ENCODE measurements around the gene FAM3A.

The FAM3A gene

GRCh38 chrX:154516656-154517100, 646 bp upstream of the FAM3A start:
- H3K9me3 ChIP-seq (ENCODE audit: control insufficient read depth, low read length) = no peaks in the 10 kb centered on the region
- H3K27me3 ChIP-seq (ENCODE audit: control insufficient read depth, insufficient read depth, low read length, poor library complexity, severe bottlenecking) = no peaks in the 10 kb centered on the region
- H3K27ac ChIP-seq (ENCODE audit: insufficient read depth, low read depth, low read length, poor library complexity, severe bottlenecking) = peak overlapping the region; percentile 76
- peak overlapping the region; percentile 60 for H3K4me3 ChIP-seq (ENCODE audit: insufficient read depth, low read depth, low read length)
- WGBS, 2 experiments = 1 to 2% methylated on average over 17 to 19 of the region's 19 CpGs
- peaks cover 10% of the 10 kb centered on the region for H3K4me1 ChIP-seq (ENCODE audit: control insufficient read depth, insufficient read depth, low read length)
- no peaks in the 10 kb centered on the region for H3K36me3 ChIP-seq (ENCODE audit: control insufficient read depth, insufficient read depth, low read length)

GRCh38 chrX:154515090-154515965, 704 bp downstream of the FAM3A start:
- Histone ChIP-seq H3K4me3 (ENCODE audit: insufficient read depth, low read depth, low read length) (peak overlapping the region; percentile 60), H3K27ac (ENCODE audit: insufficient read depth, low read depth, low read length, poor library complexity, severe bottlenecking) (no peak overlapping the region), H3K9me3 (ENCODE audit: control insufficient read depth, low read length) (no peaks in the 10 kb centered on the region), H3K36me3 (ENCODE audit: control insufficient read depth, insufficient read depth, low read length) (no peaks in the 10 kb centered on the region), H3K4me1 (ENCODE audit: control insufficient read depth, insufficient read depth, low read length) (peaks cover 10% of the 10 kb centered on the region), H3K27me3 (ENCODE audit: control insufficient read depth, insufficient read depth, low read length, poor library complexity, severe bottlenecking) (no peaks in the 10 kb centered on the region)
- WGBS, 2 experiments = 25 to 28% methylated on average over 34 of the region's 34 CpGs

GRCh38 chrX:154513716-154514115, 2.3 kb downstream of the FAM3A start:
- WGBS, 2 experiments = 92 to 97% methylated on average over 2 of the region's 2 CpGs
- Histone ChIP-seq H3K9me3 (ENCODE audit: control insufficient read depth, low read length) (no peaks in the 10 kb centered on the region), H3K27ac (ENCODE audit: insufficient read depth, low read depth, low read length, poor library complexity, severe bottlenecking) (no peak overlapping the region), H3K27me3 (ENCODE audit: control insufficient read depth, insufficient read depth, low read length, poor library complexity, severe bottlenecking) (no peaks in the 10 kb centered on the region), H3K4me3 (ENCODE audit: insufficient read depth, low read depth, low read length) (no peak overlapping the region), H3K36me3 (ENCODE audit: control insufficient read depth, insufficient read depth, low read length) (no peaks in the 10 kb centered on the region), H3K4me1 (ENCODE audit: control insufficient read depth, insufficient read depth, low read length) (peaks cover 10% of the 10 kb centered on the region)

GRCh38 chrX:154512879-154513553, 3.0 kb downstream of the FAM3A start:
- Histone ChIP-seq H3K9me3 (ENCODE audit: control insufficient read depth, low read length) (no peaks in the 10 kb centered on the region), H3K27ac (ENCODE audit: insufficient read depth, low read depth, low read length, poor library complexity, severe bottlenecking) (no peak overlapping the region), H3K4me1 (ENCODE audit: control insufficient read depth, insufficient read depth, low read length) (peaks cover 10% of the 10 kb centered on the region), H3K27me3 (ENCODE audit: control insufficient read depth, insufficient read depth, low read length, poor library complexity, severe bottlenecking) (no peaks in the 10 kb centered on the region), H3K4me3 (ENCODE audit: insufficient read depth, low read depth, low read length) (no peak overlapping the region), H3K36me3 (ENCODE audit: control insufficient read depth, insufficient read depth, low read length) (no peaks in the 10 kb centered on the region)
- WGBS, 2 experiments = 94 to 98% methylated on average over 16 of the region's 16 CpGs

- no peaks in the 10 kb centered on the region for H3K9me3 ChIP-seq (ENCODE audit: control insufficient read depth, low read length)
- 96% methylated on average over 10 to 12 of the region's 12 CpGs for WGBS, 2 experiments
These were observed 4.3 kb downstream of the FAM3A start for GRCh38 chrX:154511761-154512160.

GRCh38 chrX:154509455-154509854, 6.6 kb downstream of the FAM3A start:
- no peak overlapping the region for H3K27ac ChIP-seq (ENCODE audit: insufficient read depth, low read depth, low read length, poor library complexity, severe bottlenecking)
- H3K9me3 ChIP-seq (ENCODE audit: control insufficient read depth, low read length) = no peaks in the 10 kb centered on the region
- no peaks in the 10 kb centered on the region for H3K4me1 ChIP-seq (ENCODE audit: control insufficient read depth, insufficient read depth, low read length)
- H3K4me3 ChIP-seq (ENCODE audit: insufficient read depth, low read depth, low read length) = no peak overlapping the region
- WGBS, 2 experiments = 100% methylated on average over 5 of the region's 5 CpGs
- no peaks in the 10 kb centered on the region for H3K27me3 ChIP-seq (ENCODE audit: control insufficient read depth, insufficient read depth, low read length, poor library complexity, severe bottlenecking)
- H3K36me3 ChIP-seq (ENCODE audit: control insufficient read depth, insufficient read depth, low read length) = no peaks in the 10 kb centered on the region

More at GRCh38 chrX:154511761-154512160, 4.3 kb downstream of the FAM3A start:
- no peaks in the 10 kb centered on the region for H3K27me3 ChIP-seq (ENCODE audit: control insufficient read depth, insufficient read depth, low read length, poor library complexity, severe bottlenecking)
- no peak overlapping the region for H3K27ac ChIP-seq (ENCODE audit: insufficient read depth, low read depth, low read length, poor library complexity, severe bottlenecking)
- H3K36me3 ChIP-seq (ENCODE audit: control insufficient read depth, insufficient read depth, low read length) = no peaks in the 10 kb centered on the region
- H3K4me3 ChIP-seq (ENCODE audit: insufficient read depth, low read depth, low read length) = no peak overlapping the region
- H3K4me1 ChIP-seq (ENCODE audit: control insufficient read depth, insufficient read depth, low read length) = no peaks in the 10 kb centered on the region

GRCh38 chrX:154508384-154508745, 7.7 kb downstream of the FAM3A start:
- Histone ChIP-seq H3K27ac (ENCODE audit: insufficient read depth, low read depth, low read length, poor library complexity, severe bottlenecking) (no peak overlapping the region), H3K4me1 (ENCODE audit: control insufficient read depth, insufficient read depth, low read length) (no peaks in the 10 kb centered on the region), H3K27me3 (ENCODE audit: control insufficient read depth, insufficient read depth, low read length, poor library complexity, severe bottlenecking) (no peaks in the 10 kb centered on the region), H3K9me3 (ENCODE audit: control insufficient read depth, low read length) (no peaks in the 10 kb centered on the region), H3K36me3 (ENCODE audit: control insufficient read depth, insufficient read depth, low read length) (no peaks in the 10 kb centered on the region), H3K4me3 (ENCODE audit: insufficient read depth, low read depth, low read length) (no peak overlapping the region)
- WGBS, 2 experiments = 94 to 96% methylated on average over 13 of the region's 13 CpGs

GRCh38 chrX:154507673-154508383, 8.2 kb downstream of the FAM3A start:
- Histone ChIP-seq H3K4me1 (ENCODE audit: control insufficient read depth, insufficient read depth, low read length) (no peaks in the 10 kb centered on the region), H3K27ac (ENCODE audit: insufficient read depth, low read depth, low read length, poor library complexity, severe bottlenecking) (no peak overlapping the region), H3K27me3 (ENCODE audit: control insufficient read depth, insufficient read depth, low read length, poor library complexity, severe bottlenecking) (no peaks in the 10 kb centered on the region), H3K9me3 (ENCODE audit: control insufficient read depth, low read length) (no peaks in the 10 kb centered on the region), H3K36me3 (ENCODE audit: control insufficient read depth, insufficient read depth, low read length) (no peaks in the 10 kb centered on the region), H3K4me3 (ENCODE audit: insufficient read depth, low read depth, low read length) (no peak overlapping the region)
- 88 to 92% methylated on average over 16 to 24 of the region's 24 CpGs for WGBS, 2 experiments

GRCh38 chrX:154506483-154507332, 9.3 kb downstream of the FAM3A start:
- Histone ChIP-seq H3K27me3 (ENCODE audit: control insufficient read depth, insufficient read depth, low read length, poor library complexity, severe bottlenecking) (no peaks in the 10 kb centered on the region), H3K36me3 (ENCODE audit: control insufficient read depth, insufficient read depth, low read length) (no peaks in the 10 kb centered on the region), H3K4me3 (ENCODE audit: insufficient read depth, low read depth, low read length) (no peak overlapping the region), H3K4me1 (ENCODE audit: control insufficient read depth, insufficient read depth, low read length) (no peaks in the 10 kb centered on the region), H3K27ac (ENCODE audit: insufficient read depth, low read depth, low read length, poor library complexity, severe bottlenecking) (no peak overlapping the region), H3K9me3 (ENCODE audit: control insufficient read depth, low read length) (no peaks in the 10 kb centered on the region)
- 95% methylated on average over 37 of the region's 37 CpGs for WGBS, 2 experiments
